ENCODE measurements around the gene BAIAP2L1.

DNA sequence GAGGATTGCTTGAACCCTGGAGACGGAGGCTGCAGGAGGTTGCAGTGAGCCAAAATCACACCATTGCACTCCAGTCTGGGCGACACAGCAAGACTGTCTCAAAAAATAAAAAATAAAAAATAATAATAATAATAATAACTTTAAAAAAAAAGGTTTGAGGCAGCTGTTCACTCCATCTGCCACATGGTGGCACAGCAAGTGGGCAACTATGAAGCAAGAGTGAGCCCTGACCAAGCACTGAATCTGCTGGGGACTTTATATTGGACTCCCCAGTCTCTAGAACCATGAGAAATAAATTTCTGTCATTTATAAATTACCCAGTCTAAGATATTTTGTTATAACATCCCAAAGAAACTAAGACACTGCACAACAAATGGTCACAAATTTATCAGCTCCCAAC is 134.1 kb downstream of the BAIAP2L1 start:
- no peak for TF ChIP-seq POLR2A (IDR thresholded peaks at IDR 0.05)
- TF ChIP-seq, protein P1, sequence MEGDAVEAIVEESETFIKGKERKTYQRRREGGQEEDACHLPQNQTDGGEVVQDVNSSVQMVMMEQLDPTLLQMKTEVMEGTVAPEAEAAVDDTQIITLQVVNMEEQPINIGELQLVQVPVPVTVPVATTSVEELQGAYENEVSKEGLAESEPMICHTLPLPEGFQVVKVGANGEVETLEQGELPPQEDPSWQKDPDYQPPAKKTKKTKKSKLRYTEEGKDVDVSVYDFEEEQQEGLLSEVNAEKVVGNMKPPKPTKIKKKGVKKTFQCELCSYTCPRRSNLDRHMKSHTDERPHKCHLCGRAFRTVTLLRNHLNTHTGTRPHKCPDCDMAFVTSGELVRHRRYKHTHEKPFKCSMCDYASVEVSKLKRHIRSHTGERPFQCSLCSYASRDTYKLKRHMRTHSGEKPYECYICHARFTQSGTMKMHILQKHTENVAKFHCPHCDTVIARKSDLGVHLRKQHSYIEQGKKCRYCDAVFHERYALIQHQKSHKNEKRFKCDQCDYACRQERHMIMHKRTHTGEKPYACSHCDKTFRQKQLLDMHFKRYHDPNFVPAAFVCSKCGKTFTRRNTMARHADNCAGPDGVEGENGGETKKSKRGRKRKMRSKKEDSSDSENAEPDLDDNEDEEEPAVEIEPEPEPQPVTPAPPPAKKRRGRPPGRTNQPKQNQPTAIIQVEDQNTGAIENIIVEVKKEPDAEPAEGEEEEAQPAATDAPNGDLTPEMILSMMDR (IDR thresholded peaks at IDR 0.05), result peak in 2 of 6 experiments; percentile 19 to 21

All from thyroid gland (tissue), 4 donors.